Measurements from ENCODE around the gene PDGFRB.
A peak's percentile ranks its signal among the peaks of the same experiment; 100 is the strongest.

The PDGFRB gene

GRCh38 chr5:150163035-150163434, 7.4 kb upstream of the PDGFRB start:
- DNase-seq (ENCODE audit: low read depth in 2 of 2): no peak

- DNase-seq (ENCODE audit: low read depth in 2 of 2): no peak
Observed at GRCh38 chr5:150162142-150162513, 6.5 kb upstream of the PDGFRB start.

GRCh38 chr5:150161242-150162141, 5.8 kb upstream of the PDGFRB start:
- peak; percentile 53 to 79 for DNase-seq (ENCODE audit: low read depth in 2 of 2)

- DNase-seq (ENCODE audit: low read depth in 2 of 2): no peak
Observed at GRCh38 chr5:150160448-150161081, 4.9 kb upstream of the PDGFRB start.

GRCh38 chr5:150159741-150160179, 4.1 kb upstream of the PDGFRB start:
- no peak for DNase-seq (ENCODE audit: low read depth in 2 of 2)

- no peak for DNase-seq (ENCODE audit: low read depth in 2 of 2)
Observed at GRCh38 chr5:150159031-150159430, 3.4 kb upstream of the PDGFRB start.

GRCh38 chr5:150158170-150158949, 2.7 kb upstream of the PDGFRB start:
- no peak for DNase-seq (ENCODE audit: low read depth in 2 of 2)

- no peak for DNase-seq (ENCODE audit: low read depth in 2 of 2)
Observed at GRCh38 chr5:150157168-150157567, 1.5 kb upstream of the PDGFRB start.

- DNase-seq (ENCODE audit: low read depth in 2 of 2): no peak
Observed at GRCh38 chr5:150156540-150156939, 895 bp upstream of the PDGFRB start.

- no peak for DNase-seq (ENCODE audit: low read depth in 2 of 2)
Observed at GRCh38 chr5:150156027-150156368, 353 bp upstream of the PDGFRB start.

GRCh38 chr5:150154618-150155128, 972 bp downstream of the PDGFRB start:
- no peak for DNase-seq (ENCODE audit: low read depth in 2 of 2)

GRCh38 chr5:150153957-150154617, 1.6 kb downstream of the PDGFRB start:
- DNase-seq (ENCODE audit: low read depth in 2 of 2): no peak

GRCh38 chr5:150153483-150153882, 2.2 kb downstream of the PDGFRB start:
- no peak for DNase-seq (ENCODE audit: low read depth in 2 of 2)

GRCh38 chr5:150152636-150153462, 2.8 kb downstream of the PDGFRB start:
- no peak for DNase-seq (ENCODE audit: low read depth in 2 of 2)

GRCh38 chr5:150149618-150150017, 6.0 kb downstream of the PDGFRB start:
- DNase-seq (ENCODE audit: low read depth in 2 of 2): no peak

- DNase-seq (ENCODE audit: low read depth in 2 of 2): no peak
Observed at GRCh38 chr5:150148117-150148927, 7.3 kb downstream of the PDGFRB start.

- no peak for DNase-seq (ENCODE audit: low read depth in 2 of 2)
Observed at GRCh38 chr5:150147670-150148069, 8.0 kb downstream of the PDGFRB start.

GRCh38 chr5:150146862-150147601, 8.6 kb downstream of the PDGFRB start:
- DNase-seq (ENCODE audit: low read depth in 2 of 2): no peak

GRCh38 chr5:150146235-150146634, 9.4 kb downstream of the PDGFRB start:
- no peak for DNase-seq (ENCODE audit: low read depth in 2 of 2)

Data from stimulated activated CD4-positive, alpha-beta T cell treated with anti-CD3 and anti-CD28 coated beads, Interleukin-12 subunit alpha, Interleukin-12 subunit beta, amount 100 ng/mL, for 24 hours (primary cell).